Endodermal cell (in vitro differentiated cells): ENCODE data around the gene COL9A3. TPM values are rescaled to one million over a fixed set of nuclear protein-coding genes. Genes with fewer than 3 reads are reported as not detected.

Experiments
- DNase-seq: peaks from one replicate; pipeline ENCODE4 v3.0.0-alpha.2; 2017
- H3K27ac ChIP-seq: 2 replicates; pipeline ENCODE4 v1.5.1; 2013; ENCODE audit warnings: mild to moderate bottlenecking, low read depth, low read length, moderate library complexity
- H3K27me3 ChIP-seq: 2 replicates; pipeline ENCODE4 v1.6.1; 2013; ENCODE audit warnings: mild to moderate bottlenecking, low read length, moderate library complexity; ENCODE audit not compliant: insufficient read depth, control insufficient read depth, poor library complexity, severe bottlenecking
- H3K36me3 ChIP-seq: 2 replicates; pipeline ENCODE4 v1.7.0; 2013; ENCODE audit warnings: mild to moderate bottlenecking, low read length, moderate library complexity; ENCODE audit not compliant: control insufficient read depth, insufficient read depth
- H3K4me1 ChIP-seq: one replicate; pipeline ENCODE4 v1.7.0; 2013; ENCODE audit warnings: low read length; ENCODE audit not compliant: control insufficient read depth, insufficient read depth
- H3K4me3 ChIP-seq: 2 replicates; pipeline ENCODE4 v1.5.1; 2013; ENCODE audit warnings: mild to moderate bottlenecking, low read length, moderate library complexity
- H3K9ac ChIP-seq: 2 replicates; pipeline ENCODE4 v1.6.1; 2013; ENCODE audit warnings: mild to moderate bottlenecking, low read length, moderate library complexity; ENCODE audit not compliant: poor library complexity, severe bottlenecking; ENCODE audit errors: extremely low read depth
- H3K9me3 ChIP-seq: 2 replicates; pipeline ENCODE4 v1.6.1; 2013; ENCODE audit warnings: mild to moderate bottlenecking, low read length, moderate library complexity; ENCODE audit not compliant: control insufficient read depth
- H3K27ac Mint-ChIP-seq: 2 replicates; pipeline ENCODE4 v1.8.0; 2020; ENCODE audit warnings: mixed read lengths
- H3K27me3 Mint-ChIP-seq: 2 replicates; pipeline ENCODE4 v1.8.0; 2021; ENCODE audit warnings: mild to moderate bottlenecking, mixed read lengths; ENCODE audit not compliant: insufficient read depth
- H3K36me3 Mint-ChIP-seq: 2 replicates; pipeline ENCODE4 v1.8.0; 2020; ENCODE audit warnings: low read depth, mixed read lengths
- H3K4me1 Mint-ChIP-seq: 2 replicates; pipeline ENCODE4 v1.8.0; 2020; ENCODE audit warnings: mixed read lengths
- H3K4me3 Mint-ChIP-seq: 2 replicates; pipeline ENCODE4 v1.8.0; 2020; ENCODE audit warnings: mild to moderate bottlenecking, moderate library complexity, mixed read lengths
- H3K9me3 Mint-ChIP-seq: 2 replicates; pipeline ENCODE4 v1.8.0; 2020; ENCODE audit warnings: mild to moderate bottlenecking, mixed read lengths
- CTCF ChIP-seq: fragments of 200-600 bp; sonication (generic); conservative IDR thresholded peaks from 2 replicates; pipeline ENCODE4 v1.5.0; 2021; ENCODE audit warnings: antibody characterized with exemption, mild to moderate bottlenecking
- WGBS, 2 experiments: methylation state at CpG; one replicate each; pipeline versions ENCODE4 v1.1.5 to v1.1.7; 2013; ENCODE audit warnings: missing lambda C conversion rate in 2 of 2, mixed read lengths in 1 of 2; ENCODE audit not compliant: insufficient coverage in 1 of 2, insufficient read length in 1 of 2; 5-methylcytosine and 5-hydroxymethylcytosine counted together
- total RNA-seq, 2 donors: library from RNA; stranded (reverse); fragmentation: NEBNext Ultra II Directional in 1 of 2; extraction: Animal tissue kit (Norgen Biotek cat#: 25700) in 1 of 2; gene quantifications; 2 replicates in 1 of 2; 3 replicates in 1 of 2; pipeline ENCODE4 v1.2.1, GENCODE V29; 2021

Gene COL9A3
- total RNA-seq, 2 donors from 2014 or later = 48.9 to 133 TPM

GRCh38 chr20:62825986-62826645, 9.3 kb downstream of the COL9A3 start:
- Histone ChIP-seq H3K27me3 (no peaks in the 10 kb centered on the region), H3K9ac (no peak overlapping the region), H3K9me3 (no peaks in the 10 kb centered on the region), H3K36me3 (peaks cover 33% of the 10 kb centered on the region), H3K27ac (no peak overlapping the region), H3K4me1 (peaks cover 14% of the 10 kb centered on the region), H3K4me3 (no peak overlapping the region)
- Mint-ChIP-seq H3K27ac (no peak overlapping the region), H3K36me3 (peaks cover 1% of the 10 kb centered on the region), H3K4me1 (peaks cover 9% of the 10 kb centered on the region), H3K9me3 (no peaks in the 10 kb centered on the region), H3K27me3 (no peaks in the 10 kb centered on the region), H3K4me3 (no peak overlapping the region)
- DNase-seq = no peak
- 95 to 96% methylated on average over 21 to 27 of the region's 27 CpGs for WGBS, 2 experiments
- TF ChIP-seq CTCF = no peak

- peaks cover 12% of the 10 kb centered on the region for H3K4me1 Mint-ChIP-seq
- 92 to 93% methylated on average over 14 to 24 of the region's 24 CpGs for WGBS, 2 experiments
- no peaks in the 10 kb centered on the region for H3K9me3 ChIP-seq
- H3K4me1 ChIP-seq = peaks cover 14% of the 10 kb centered on the region
- TF ChIP-seq CTCF = no peak
- no peak overlapping the region for H3K27ac ChIP-seq
- H3K27me3 ChIP-seq = no peaks in the 10 kb centered on the region
- H3K36me3 ChIP-seq = peaks cover 37% of the 10 kb centered on the region
- H3K27ac Mint-ChIP-seq = no peak overlapping the region
- H3K4me3 Mint-ChIP-seq = no peak overlapping the region
- no peaks in the 10 kb centered on the region for H3K9me3 Mint-ChIP-seq
- no peak for DNase-seq
- H3K27me3 Mint-ChIP-seq = no peaks in the 10 kb centered on the region
- no peak overlapping the region for H3K9ac ChIP-seq
- no peak overlapping the region for H3K4me3 ChIP-seq
- peaks cover 5% of the 10 kb centered on the region for H3K36me3 Mint-ChIP-seq
Observed at GRCh38 chr20:62826646-62827310, 9.9 kb downstream of the COL9A3 start.

- Mint-ChIP-seq H3K27me3 (no peaks in the 10 kb centered on the region), H3K9me3 (no peaks in the 10 kb centered on the region), H3K36me3 (peaks cover 5% of the 10 kb centered on the region), H3K4me3 (no peak overlapping the region), H3K27ac (no peak overlapping the region), H3K4me1 (peaks cover 16% of the 10 kb centered on the region)
- H3K9ac ChIP-seq = no peak overlapping the region
- peaks cover 14% of the 10 kb centered on the region for H3K4me1 ChIP-seq
- no peak for TF ChIP-seq CTCF
- peak; percentile 33 for DNase-seq
- peaks cover 44% of the 10 kb centered on the region for H3K36me3 ChIP-seq
- WGBS, 2 experiments = 95 to 98% methylated on average over 21 to 29 of the region's 29 CpGs
- no peaks in the 10 kb centered on the region for H3K9me3 ChIP-seq
- no peak overlapping the region for H3K4me3 ChIP-seq
- no peak overlapping the region for H3K27ac ChIP-seq
- H3K27me3 ChIP-seq = no peaks in the 10 kb centered on the region
Observed at GRCh38 chr20:62827311-62828038, 10.6 kb downstream of the COL9A3 start.
